ENCODE measurements around the gene HMGB3.

Gene HMGB3

DNA sequence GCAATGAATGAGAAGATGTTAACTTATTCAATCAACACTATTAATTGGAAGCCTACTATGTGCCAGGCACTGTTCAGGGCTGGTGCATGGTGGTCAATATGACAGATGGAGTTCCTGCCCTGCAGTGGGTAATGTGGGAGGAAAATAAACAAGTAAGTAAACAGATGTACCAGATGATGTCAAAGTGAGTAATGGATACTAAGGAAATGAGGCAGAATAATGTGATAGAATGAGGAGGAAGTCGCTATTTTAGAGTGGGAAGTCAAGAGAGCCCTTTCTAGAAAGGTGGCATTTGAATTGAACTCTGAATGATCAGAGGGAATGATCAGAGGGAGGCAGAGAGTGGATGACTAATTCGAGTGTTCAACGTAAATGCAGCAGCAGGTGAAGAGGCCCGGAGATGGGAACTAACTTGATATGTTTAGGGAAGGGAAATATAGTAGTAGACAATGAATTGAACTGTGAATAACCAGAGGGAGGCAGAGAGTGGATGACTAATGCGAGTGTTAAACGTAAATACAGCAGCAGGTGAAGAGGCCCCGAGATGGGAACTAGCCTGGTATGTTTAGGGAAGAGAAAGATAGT lies 48.3 kb downstream of the HMGB3 start:
- Histone ChIP-seq H3K27ac (no peak overlapping the region), H3K4me3 (no peak overlapping the region)

DNA sequence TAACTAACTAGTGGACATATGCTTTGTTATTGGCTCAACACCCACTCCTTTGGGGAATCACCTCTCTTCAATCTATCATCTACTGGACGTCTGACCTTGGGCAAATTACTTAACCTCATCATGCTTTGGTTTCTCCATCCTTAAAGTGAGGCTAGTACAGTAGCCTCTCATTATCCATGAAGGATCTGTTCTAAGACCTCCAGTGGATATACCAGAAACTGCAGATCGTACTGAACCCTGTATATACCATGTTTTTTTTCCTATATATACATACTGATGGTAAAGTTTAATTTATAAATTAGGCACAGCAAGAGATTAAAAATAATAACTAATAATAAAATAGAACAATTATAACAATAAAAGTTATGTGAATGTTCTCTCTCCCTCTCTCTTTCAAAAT lies 56.2 kb downstream of the HMGB3 start:
- no peak overlapping the region for H3K27ac ChIP-seq
- H3K4me3 ChIP-seq, result no peak overlapping the region

Measured in skin epidermis (tissue), 12 donors.